BJ (cell line): ENCODE data around the gene ZNF362. TPM values are rescaled to one million over a fixed set of nuclear protein-coding genes. Genes with fewer than 3 reads are reported as not detected.

Experiments
- CTCF ChIA-PET: fragments of 350-600 bp; formaldehyde crosslinking; extraction: SDS; loops from one replicate; lab custom pipeline; 2021; ENCODE audit warnings: antibody characterized with exemption, inconsistent platforms; lab: Yijun Ruan, JAX
- POLR2A ChIA-PET: fragments of 300-600 bp; sonication (Branson Sonifier 250); formaldehyde crosslinking; extraction: SDS; loops from one replicate; lab custom pipeline; 2021; ENCODE audit warnings: antibody characterized with exemption; lab: Charles Lee
- DNase-seq: peaks from one replicate; pipeline ENCODE4 v3.0.0-alpha.2; 2011; ENCODE audit warnings: low read depth
- H3K27me3 ChIP-seq: 2 replicates; pipeline ENCODE4 v1.6.0; 2011; ENCODE audit warnings: low read length; ENCODE audit not compliant: control insufficient read depth, insufficient read depth
- H3K36me3 ChIP-seq: 2 replicates; pipeline ENCODE4 v1.5.1; 2011; ENCODE audit warnings: low read length; ENCODE audit not compliant: control insufficient read depth, insufficient read depth
- H3K4me3 ChIP-seq: 2 replicates; pipeline ENCODE4 v1.5.1; 2011; ENCODE audit warnings: low read depth, mild to moderate bottlenecking, control low read depth, low read length
- polyA plus RNA-seq: library from polyadenylated mRNA; depleted of rRNA; stranded (reverse); fragments of >200 nt; gene quantifications from 2 replicates; pipeline ENCODE4 v1.2.3, GENCODE V29; 2011
- TF ChIP-seq, protein P1 (sequence below): IDR thresholded peaks from 2 replicates; pipeline ENCODE4 v1.5.1; 2011; ENCODE audit warnings: low read depth, mild to moderate bottlenecking, control low read depth, inconsistent platforms, low read length, moderate library complexity; ENCODE audit not compliant: insufficient read depth

ZNF362 gene
- polyA plus RNA-seq, 1 experiment: 14.4 TPM

DNA sequence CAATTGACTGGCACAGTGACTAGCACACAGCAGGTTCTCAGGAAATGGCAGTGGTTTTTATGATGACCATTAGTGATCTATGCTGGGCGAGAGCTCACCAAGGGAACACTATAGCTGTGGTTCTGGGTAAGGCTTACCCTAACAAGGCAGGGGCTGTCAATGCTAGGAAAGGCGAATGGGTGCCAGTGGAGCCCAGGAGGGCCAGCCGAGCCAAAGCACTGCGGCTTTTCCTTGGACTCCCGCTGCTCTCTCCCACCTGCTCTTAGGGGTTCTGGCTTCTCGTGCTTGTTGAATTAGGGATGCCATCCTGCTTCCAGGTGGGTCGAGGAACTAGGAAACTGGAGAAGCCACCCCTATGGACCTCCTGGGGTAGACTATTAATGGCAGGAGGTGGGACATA lies 74.6 kb downstream of the ZNF362 start:
- Histone ChIP-seq H3K27me3 (no peaks in the 10 kb centered on the region), H3K36me3 (peaks cover 54% of the 10 kb centered on the region), H3K4me3 (no peak overlapping the region)
- POLR2A ChIA-PET: no interaction called here
- TF ChIP-seq, protein P1, sequence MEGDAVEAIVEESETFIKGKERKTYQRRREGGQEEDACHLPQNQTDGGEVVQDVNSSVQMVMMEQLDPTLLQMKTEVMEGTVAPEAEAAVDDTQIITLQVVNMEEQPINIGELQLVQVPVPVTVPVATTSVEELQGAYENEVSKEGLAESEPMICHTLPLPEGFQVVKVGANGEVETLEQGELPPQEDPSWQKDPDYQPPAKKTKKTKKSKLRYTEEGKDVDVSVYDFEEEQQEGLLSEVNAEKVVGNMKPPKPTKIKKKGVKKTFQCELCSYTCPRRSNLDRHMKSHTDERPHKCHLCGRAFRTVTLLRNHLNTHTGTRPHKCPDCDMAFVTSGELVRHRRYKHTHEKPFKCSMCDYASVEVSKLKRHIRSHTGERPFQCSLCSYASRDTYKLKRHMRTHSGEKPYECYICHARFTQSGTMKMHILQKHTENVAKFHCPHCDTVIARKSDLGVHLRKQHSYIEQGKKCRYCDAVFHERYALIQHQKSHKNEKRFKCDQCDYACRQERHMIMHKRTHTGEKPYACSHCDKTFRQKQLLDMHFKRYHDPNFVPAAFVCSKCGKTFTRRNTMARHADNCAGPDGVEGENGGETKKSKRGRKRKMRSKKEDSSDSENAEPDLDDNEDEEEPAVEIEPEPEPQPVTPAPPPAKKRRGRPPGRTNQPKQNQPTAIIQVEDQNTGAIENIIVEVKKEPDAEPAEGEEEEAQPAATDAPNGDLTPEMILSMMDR: no peak
- CTCF ChIA-PET: interaction anchor here (1.4 to 2.5 kb wide), 4 partner anchors 8 to 125 kb away, joined by 3 to 8 read pairs (median 6); no protein-coding TSS in a partner anchor
- DNase-seq: no peak

DNA sequence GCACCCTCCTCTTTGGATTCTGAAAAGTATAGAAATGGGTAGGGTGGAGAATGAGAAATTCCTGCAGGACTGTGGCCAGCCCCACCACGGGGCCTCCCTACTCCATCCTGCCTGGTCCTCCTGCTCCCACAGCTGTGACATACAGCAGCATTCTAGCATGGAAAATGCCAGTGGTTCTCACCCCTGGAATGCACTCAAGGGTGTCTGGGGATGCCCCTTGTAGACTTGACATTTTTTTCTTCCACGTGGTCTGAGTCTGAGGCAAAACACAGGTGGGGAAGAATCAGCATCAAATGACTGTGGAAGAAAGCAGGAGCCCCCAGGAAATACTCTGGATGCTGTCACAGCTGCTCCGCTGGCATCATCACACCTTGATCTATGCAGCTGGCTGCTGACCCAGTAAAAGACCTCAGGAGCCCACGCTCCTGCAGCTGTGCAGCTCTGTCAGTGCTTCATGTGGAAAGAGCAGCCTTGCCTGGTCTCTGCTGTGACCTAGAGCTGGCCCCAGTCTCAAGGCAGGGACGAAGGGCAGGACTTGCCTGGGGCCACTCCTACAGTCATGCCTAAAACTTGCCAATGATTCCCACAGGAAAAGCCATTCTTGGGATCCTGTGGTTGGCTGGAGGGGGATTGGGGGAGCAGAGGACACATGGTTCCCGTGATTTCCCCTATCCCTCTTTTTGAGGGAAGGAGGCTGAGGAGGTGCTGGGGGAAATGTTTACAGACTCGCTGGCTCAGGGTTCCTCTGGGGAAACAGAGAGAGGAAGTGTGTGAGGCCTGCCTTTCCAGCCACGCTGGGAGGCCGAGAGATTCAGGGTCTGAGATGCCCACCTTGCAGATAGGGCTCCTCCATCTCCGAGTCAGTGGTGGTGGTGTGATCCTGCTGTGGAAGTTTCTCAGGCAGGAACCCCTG lies 75.4 kb downstream of the ZNF362 start:
- POLR2A ChIA-PET: no interaction called here
- no peak for DNase-seq
- H3K27me3 ChIP-seq: no peaks in the 10 kb centered on the region
- CTCF ChIA-PET: interaction anchor here (1.4 to 1.5 kb wide), 3 partner anchors 8 to 125 kb away, joined by 3 to 8 read pairs (median 6); no protein-coding TSS in a partner anchor
- TF ChIP-seq, protein P1: no peak
- no peak overlapping the region for H3K4me3 ChIP-seq
- peaks cover 50% of the 10 kb centered on the region for H3K36me3 ChIP-seq

DNA sequence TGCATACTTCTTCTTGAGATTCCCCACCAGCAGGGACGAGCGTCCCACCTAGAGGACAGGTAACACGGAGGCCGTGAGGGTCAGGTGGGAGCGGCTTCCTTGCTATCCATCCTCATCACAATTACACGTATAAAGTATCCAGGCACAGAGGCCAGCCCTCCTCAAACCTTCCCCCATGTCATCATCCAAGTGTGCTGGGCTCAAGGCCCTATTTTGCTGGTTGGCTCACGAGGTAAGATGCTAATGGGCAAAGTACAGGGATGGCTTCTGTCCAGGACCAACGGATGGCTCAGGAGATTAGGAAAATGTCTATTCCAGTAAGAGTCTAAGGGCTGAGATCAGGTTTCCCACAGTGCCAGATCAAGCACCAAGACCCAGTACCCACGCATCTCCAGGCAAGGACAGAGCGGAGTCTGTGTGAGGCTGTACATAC lies 76.1 kb downstream of the ZNF362 start:
- TF ChIP-seq, protein P1: no peak
- CTCF ChIA-PET: interaction anchor here (1.5 kb wide), 1 partner anchor 123 kb away, joined by 5 read pairs; no protein-coding TSS in a partner anchor
- Histone ChIP-seq H3K4me3 (no peak overlapping the region), H3K36me3 (peaks cover 46% of the 10 kb centered on the region), H3K27me3 (no peaks in the 10 kb centered on the region)
- POLR2A ChIA-PET: no interaction called here
- no peak for DNase-seq

DNA sequence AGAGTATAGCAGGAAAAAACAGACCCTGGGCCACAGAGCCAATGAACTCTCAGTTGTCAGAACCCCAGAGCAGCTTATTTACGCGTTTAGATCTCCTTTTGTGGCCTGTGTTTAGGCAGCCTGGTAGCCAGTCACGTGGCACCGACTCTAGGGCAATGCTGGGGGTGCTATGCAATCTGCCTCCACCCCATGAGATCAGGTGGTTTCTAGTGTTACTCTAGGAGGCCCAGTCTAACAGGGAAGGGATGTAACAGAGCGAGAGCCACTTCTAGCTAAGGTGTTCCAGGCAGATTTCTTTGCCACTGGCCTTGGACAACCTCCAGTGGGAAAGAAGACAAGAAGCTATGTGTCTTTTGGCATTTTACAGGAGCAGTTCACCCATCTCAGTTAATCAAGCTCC lies 76.6 kb downstream of the ZNF362 start:
- TF ChIP-seq, protein P1: no peak
- CTCF ChIA-PET: interaction anchor here (1.0 to 1.5 kb wide), 2 partner anchors 12 to 123 kb away, joined by 3 to 5 read pairs; no protein-coding TSS in a partner anchor

DNA sequence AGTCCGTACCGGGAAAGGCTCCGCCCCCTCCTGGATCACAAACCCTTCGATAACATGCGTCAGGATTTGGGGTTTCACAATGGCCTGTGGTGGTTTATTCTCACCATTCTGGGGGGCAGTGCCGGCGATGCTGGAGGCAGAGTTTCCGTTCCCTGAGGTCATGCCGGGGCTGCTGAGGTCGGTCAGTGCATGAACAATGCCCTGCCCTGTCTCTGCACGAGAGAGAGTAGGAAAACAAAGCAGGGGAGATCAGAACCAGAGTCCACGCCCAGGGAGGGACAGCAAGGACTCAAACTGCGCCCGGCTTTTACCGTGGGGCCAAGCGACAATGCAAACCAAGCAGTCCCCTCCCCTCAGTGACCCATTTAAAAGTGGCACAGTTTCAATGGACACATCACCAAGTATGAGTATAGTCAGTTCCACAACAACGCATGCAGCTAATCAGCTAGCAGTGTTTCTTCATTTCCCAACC lies 77.8 kb downstream of the ZNF362 start:
- DNase-seq: no peak
- TF ChIP-seq, protein P1: no peak
- ChIA-PET POLR2A (no interaction called here), CTCF (interaction anchor here (0.6 to 1.5 kb wide), 2 partner anchors 21 to 137 kb away, joined by 3 to 4 read pairs; no protein-coding TSS in a partner anchor)
- H3K4me3 ChIP-seq: no peak overlapping the region
- H3K27me3 ChIP-seq: no peaks in the 10 kb centered on the region
- H3K36me3 ChIP-seq: peaks cover 40% of the 10 kb centered on the region

More for the DNA sequence above, 76.6 kb downstream of the ZNF362 start:
- no peak overlapping the region for H3K4me3 ChIP-seq
- no peaks in the 10 kb centered on the region for H3K27me3 ChIP-seq
- POLR2A ChIA-PET: no interaction called here
- peaks cover 46% of the 10 kb centered on the region for H3K36me3 ChIP-seq
- no peak for DNase-seq
